ENCODE data around the gene RNF41.

DNA sequence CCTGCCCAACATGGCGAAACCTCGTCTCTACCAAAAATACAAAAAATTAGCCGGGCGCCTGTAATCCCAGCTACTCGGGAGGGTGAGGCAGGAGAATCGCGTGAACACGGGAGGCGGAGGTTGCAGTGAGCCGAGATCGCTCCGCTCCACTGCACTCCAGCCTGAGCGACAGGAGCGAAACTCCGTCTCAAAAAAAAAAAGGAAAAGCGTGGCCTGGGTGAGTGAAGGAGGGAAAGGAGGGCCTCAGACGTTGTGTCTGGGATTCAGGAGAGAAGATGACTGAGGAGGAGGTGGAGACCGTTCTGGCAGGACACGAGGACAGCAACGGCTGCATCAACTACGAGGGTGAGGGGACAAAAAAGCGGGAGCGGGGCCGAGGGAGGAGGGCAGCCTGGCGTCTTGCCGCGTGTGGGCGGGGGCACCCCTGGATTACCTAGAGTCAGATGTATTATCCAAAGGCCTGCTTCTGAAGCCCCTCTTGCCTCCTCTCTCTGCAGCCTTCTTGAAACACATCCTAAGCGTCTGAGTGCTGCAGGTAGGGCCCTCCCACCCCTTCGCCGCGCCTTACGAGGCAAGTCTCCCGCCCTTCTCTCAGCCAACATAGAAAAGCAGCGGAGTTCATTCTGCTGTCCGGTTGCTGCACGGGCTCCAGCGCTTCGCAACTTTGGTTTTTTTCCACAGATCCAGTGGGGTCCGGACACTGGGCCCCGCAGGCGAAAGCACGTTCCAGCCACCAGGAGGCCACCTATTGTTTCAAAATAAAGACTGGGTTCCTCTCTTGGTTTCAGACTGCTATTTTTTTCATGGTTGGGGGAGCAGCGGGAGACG is 64.3 kb downstream of the RNF41 start:
- no peak for TF ChIP-seq ZNF565 (CRISPR knock-in tag; conservative IDR thresholded peaks at IDR 0.05; ENCODE audit: low read depth)
- no peak for TF ChIP-seq OSR1 (CRISPR knock-in tag; IDR thresholded peaks at IDR 0.05)
- TF ChIP-seq CSDC2 (CRISPR knock-in tag; IDR thresholded peaks at IDR 0.05), result no peak
- TF ChIP-seq, protein P1, sequence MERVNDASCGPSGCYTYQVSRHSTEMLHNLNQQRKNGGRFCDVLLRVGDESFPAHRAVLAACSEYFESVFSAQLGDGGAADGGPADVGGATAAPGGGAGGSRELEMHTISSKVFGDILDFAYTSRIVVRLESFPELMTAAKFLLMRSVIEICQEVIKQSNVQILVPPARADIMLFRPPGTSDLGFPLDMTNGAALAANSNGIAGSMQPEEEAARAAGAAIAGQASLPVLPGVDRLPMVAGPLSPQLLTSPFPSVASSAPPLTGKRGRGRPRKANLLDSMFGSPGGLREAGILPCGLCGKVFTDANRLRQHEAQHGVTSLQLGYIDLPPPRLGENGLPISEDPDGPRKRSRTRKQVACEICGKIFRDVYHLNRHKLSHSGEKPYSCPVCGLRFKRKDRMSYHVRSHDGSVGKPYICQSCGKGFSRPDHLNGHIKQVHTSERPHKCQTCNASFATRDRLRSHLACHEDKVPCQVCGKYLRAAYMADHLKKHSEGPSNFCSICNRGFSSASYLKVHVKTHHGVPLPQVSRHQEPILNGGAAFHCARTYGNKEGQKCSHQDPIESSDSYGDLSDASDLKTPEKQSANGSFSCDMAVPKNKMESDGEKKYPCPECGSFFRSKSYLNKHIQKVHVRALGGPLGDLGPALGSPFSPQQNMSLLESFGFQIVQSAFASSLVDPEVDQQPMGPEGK (CRISPR knock-in tag; IDR thresholded peaks at IDR 0.05; ENCODE audit: borderline replicate concordance), result peak; percentile 73; the same call in 1 of the 2 replicates
- TF ChIP-seq TOX (CRISPR knock-in tag; IDR thresholded peaks at IDR 0.05; ENCODE audit: borderline replicate concordance), result no peak
- TF ChIP-seq GLIS3 (CRISPR knock-in tag; IDR thresholded peaks at IDR 0.05), result no peak
- TF ChIP-seq SNAI2 (CRISPR knock-in tag; IDR thresholded peaks at IDR 0.05), result no peak
- no peak for TF ChIP-seq ZC3H10 (CRISPR knock-in tag; IDR thresholded peaks at IDR 0.05)
- TF ChIP-seq, protein P2, sequence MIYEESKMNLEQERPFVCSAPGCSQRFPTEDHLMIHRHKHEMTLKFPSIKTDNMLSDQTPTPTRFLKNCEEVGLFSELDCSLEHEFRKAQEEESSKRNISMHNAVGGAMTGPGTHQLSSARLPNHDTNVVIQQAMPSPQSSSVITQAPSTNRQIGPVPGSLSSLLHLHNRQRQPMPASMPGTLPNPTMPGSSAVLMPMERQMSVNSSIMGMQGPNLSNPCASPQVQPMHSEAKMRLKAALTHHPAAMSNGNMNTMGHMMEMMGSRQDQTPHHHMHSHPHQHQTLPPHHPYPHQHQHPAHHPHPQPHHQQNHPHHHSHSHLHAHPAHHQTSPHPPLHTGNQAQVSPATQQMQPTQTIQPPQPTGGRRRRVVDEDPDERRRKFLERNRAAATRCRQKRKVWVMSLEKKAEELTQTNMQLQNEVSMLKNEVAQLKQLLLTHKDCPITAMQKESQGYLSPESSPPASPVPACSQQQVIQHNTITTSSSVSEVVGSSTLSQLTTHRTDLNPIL (CRISPR knock-in tag; IDR thresholded peaks at IDR 0.05; ENCODE audit: low read depth), result no peak
- TF ChIP-seq, protein P3, sequence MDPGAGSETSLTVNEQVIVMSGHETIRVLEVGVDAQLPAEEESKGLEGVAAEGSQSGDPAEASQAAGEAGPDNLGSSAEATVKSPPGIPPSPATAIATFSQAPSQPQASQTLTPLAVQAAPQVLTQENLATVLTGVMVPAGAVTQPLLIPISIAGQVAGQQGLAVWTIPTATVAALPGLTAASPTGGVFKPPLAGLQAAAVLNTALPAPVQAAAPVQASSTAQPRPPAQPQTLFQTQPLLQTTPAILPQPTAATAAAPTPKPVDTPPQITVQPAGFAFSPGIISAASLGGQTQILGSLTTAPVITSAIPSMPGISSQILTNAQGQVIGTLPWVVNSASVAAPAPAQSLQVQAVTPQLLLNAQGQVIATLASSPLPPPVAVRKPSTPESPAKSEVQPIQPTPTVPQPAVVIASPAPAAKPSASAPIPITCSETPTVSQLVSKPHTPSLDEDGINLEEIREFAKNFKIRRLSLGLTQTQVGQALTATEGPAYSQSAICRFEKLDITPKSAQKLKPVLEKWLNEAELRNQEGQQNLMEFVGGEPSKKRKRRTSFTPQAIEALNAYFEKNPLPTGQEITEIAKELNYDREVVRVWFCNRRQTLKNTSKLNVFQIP (CRISPR knock-in tag; IDR thresholded peaks at IDR 0.05; ENCODE audit: borderline replicate concordance, low read depth), result no peak
- no peak for TF ChIP-seq ESRRG (CRISPR knock-in tag; IDR thresholded peaks at IDR 0.05)
- TF ChIP-seq, protein P4, sequence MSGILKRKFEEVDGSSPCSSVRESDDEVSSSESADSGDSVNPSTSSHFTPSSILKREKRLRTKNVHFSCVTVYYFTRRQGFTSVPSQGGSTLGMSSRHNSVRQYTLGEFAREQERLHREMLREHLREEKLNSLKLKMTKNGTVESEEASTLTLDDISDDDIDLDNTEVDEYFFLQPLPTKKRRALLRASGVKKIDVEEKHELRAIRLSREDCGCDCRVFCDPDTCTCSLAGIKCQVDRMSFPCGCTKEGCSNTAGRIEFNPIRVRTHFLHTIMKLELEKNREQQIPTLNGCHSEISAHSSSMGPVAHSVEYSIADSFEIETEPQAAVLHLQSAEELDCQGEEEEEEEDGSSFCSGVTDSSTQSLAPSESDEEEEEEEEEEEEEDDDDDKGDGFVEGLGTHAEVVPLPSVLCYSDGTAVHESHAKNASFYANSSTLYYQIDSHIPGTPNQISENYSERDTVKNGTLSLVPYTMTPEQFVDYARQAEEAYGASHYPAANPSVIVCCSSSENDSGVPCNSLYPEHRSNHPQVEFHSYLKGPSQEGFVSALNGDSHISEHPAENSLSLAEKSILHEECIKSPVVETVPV (CRISPR knock-in tag; IDR thresholded peaks at IDR 0.05), result no peak
- TF ChIP-seq ARNTL (CRISPR knock-in tag; IDR thresholded peaks at IDR 0.05; ENCODE audit: borderline replicate concordance, low read depth), result no peak
- TF ChIP-seq ZFP3 (CRISPR knock-in tag; IDR thresholded peaks at IDR 0.05), result no peak
